NT2/D1 (cell line): Measurements from ENCODE around the gene HMOX1.

ENCODE experiments used
- DNase-seq: peaks from one replicate; pipeline ENCODE4 v3.0.0-alpha.2; 2011; ENCODE audit warnings: low read depth, low spot score
- H3K27me3 ChIP-seq: 2 replicates; pipeline ENCODE4 v1.6.0; 2011; ENCODE audit warnings: mild to moderate bottlenecking; ENCODE audit not compliant: insufficient read length, insufficient read depth
- H3K36me3 ChIP-seq: 2 replicates; pipeline ENCODE4 v1.6.1; 2011; ENCODE audit warnings: mild to moderate bottlenecking, low read length, mixed read lengths; ENCODE audit not compliant: insufficient read depth, insufficient read length
- H3K4me1 ChIP-seq: 2 replicates; pipeline ENCODE4 v1.5.1; 2011; ENCODE audit not compliant: insufficient read depth, insufficient read length
- H3K4me3 ChIP-seq: 2 replicates; pipeline ENCODE4 v1.5.1; 2011; ENCODE audit warnings: low read depth; ENCODE audit not compliant: insufficient read length
- H3K9ac ChIP-seq: 2 replicates; pipeline ENCODE4 v1.6.0; 2011; ENCODE audit warnings: low read depth; ENCODE audit not compliant: insufficient read length
- H3K9me3 ChIP-seq: 2 replicates; pipeline ENCODE4 v1.5.1; 2011; ENCODE audit warnings: mild to moderate bottlenecking, low read length; ENCODE audit not compliant: insufficient read depth
- SUZ12 ChIP-seq: IDR thresholded peaks from 2 replicates; pipeline ENCODE4 v1.6.1; 2011; ENCODE audit not compliant: insufficient read length, insufficient read depth; ENCODE audit errors: extremely low read depth
- YY1 ChIP-seq: IDR thresholded peaks from 2 replicates; pipeline ENCODE4 v1.6.1; 2011; ENCODE audit not compliant: insufficient read length, insufficient read depth
- ZNF274 ChIP-seq: IDR thresholded peaks from 2 replicates; pipeline ENCODE4 v1.6.1; 2011; ENCODE audit warnings: mild to moderate bottlenecking, low read depth, low read length

HMOX1 gene

GRCh38 chr22:35376728-35377472 is 4.0 kb upstream of the HMOX1 start:
- Histone ChIP-seq H3K4me3 (no peak overlapping the region), H3K9ac (no peak overlapping the region), H3K9me3 (no peaks in the 10 kb centered on the region), H3K36me3 (no peaks in the 10 kb centered on the region), H3K4me1 (peaks cover 10% of the 10 kb centered on the region), H3K27me3 (no peaks in the 10 kb centered on the region)
- TF ChIP-seq SUZ12: no peak
- TF ChIP-seq YY1: no peak
- no peak for TF ChIP-seq ZNF274
- peak; percentile 96 for DNase-seq

- Histone ChIP-seq H3K9ac (no peak overlapping the region), H3K36me3 (no peaks in the 10 kb centered on the region), H3K27me3 (no peaks in the 10 kb centered on the region), H3K4me1 (peaks cover 10% of the 10 kb centered on the region), H3K4me3 (no peak overlapping the region), H3K9me3 (no peaks in the 10 kb centered on the region)
- peak; percentile 47 for DNase-seq
- TF ChIP-seq SUZ12: no peak
- no peak for TF ChIP-seq YY1
- no peak for TF ChIP-seq ZNF274
These were observed 3.2 kb upstream of the HMOX1 start for GRCh38 chr22:35377735-35378134.

GRCh38 chr22:35378621-35379020 is 2.3 kb upstream of the HMOX1 start:
- Histone ChIP-seq H3K4me1 (peaks cover 8% of the 10 kb centered on the region), H3K36me3 (peaks cover 8% of the 10 kb centered on the region), H3K27me3 (no peaks in the 10 kb centered on the region), H3K9ac (peak overlapping the region; percentile 58), H3K9me3 (no peaks in the 10 kb centered on the region), H3K4me3 (no peak overlapping the region)
- TF ChIP-seq YY1 (no peak), SUZ12 (no peak), ZNF274 (no peak)
- no peak for DNase-seq

GRCh38 chr22:35379146-35379993 is 1.5 kb upstream of the HMOX1 start:
- Histone ChIP-seq H3K4me3 (no peak overlapping the region), H3K27me3 (no peaks in the 10 kb centered on the region), H3K9me3 (no peaks in the 10 kb centered on the region), H3K9ac (no peak overlapping the region), H3K36me3 (peaks cover 12% of the 10 kb centered on the region), H3K4me1 (peaks cover 8% of the 10 kb centered on the region)
- TF ChIP-seq ZNF274: no peak
- TF ChIP-seq YY1: no peak
- no peak for DNase-seq

- H3K4me1 ChIP-seq: peaks cover 8% of the 10 kb centered on the region
- H3K9ac ChIP-seq: no peak overlapping the region
- no peak for DNase-seq
These were observed 883 bp upstream of the HMOX1 start for GRCh38 chr22:35380013-35380412.

GRCh38 chr22:35381424-35382009 is 621 bp downstream of the HMOX1 start:
- DNase-seq: no peak
- Histone ChIP-seq H3K9ac (peak overlapping the region; percentile 87), H3K27me3 (no peaks in the 10 kb centered on the region), H3K9me3 (no peaks in the 10 kb centered on the region), H3K4me3 (peak overlapping the region; percentile 64), H3K36me3 (peaks cover 16% of the 10 kb centered on the region), H3K4me1 (peaks cover 8% of the 10 kb centered on the region)
- TF ChIP-seq SUZ12 (no peak), ZNF274 (no peak), YY1 (no peak)

More at GRCh38 chr22:35380013-35380412, 883 bp upstream of the HMOX1 start:
- H3K27me3 ChIP-seq: no peaks in the 10 kb centered on the region
- no peak for TF ChIP-seq SUZ12
- no peak for TF ChIP-seq YY1
- TF ChIP-seq ZNF274: no peak
- no peak overlapping the region for H3K4me3 ChIP-seq
- peaks cover 15% of the 10 kb centered on the region for H3K36me3 ChIP-seq
- no peaks in the 10 kb centered on the region for H3K9me3 ChIP-seq

- peaks cover 30% of the 10 kb centered on the region for H3K36me3 ChIP-seq
- H3K9ac ChIP-seq: no peak overlapping the region
- H3K4me1 ChIP-seq: peaks cover 4% of the 10 kb centered on the region
- no peaks in the 10 kb centered on the region for H3K9me3 ChIP-seq
- H3K27me3 ChIP-seq: no peaks in the 10 kb centered on the region
- no peak for DNase-seq
- H3K4me3 ChIP-seq: no peak overlapping the region
- no peak for TF ChIP-seq SUZ12
- TF ChIP-seq ZNF274: no peak
- TF ChIP-seq YY1: no peak
These were observed 2.8 kb downstream of the HMOX1 start for GRCh38 chr22:35383679-35384071.
